ENCODE measurements around the gene NPW. TPM values are rescaled to one million over a fixed set of nuclear protein-coding genes. Genes with fewer than 3 reads are reported as not detected.

NPW gene
- total RNA-seq, 4 donors from 2014 or later, result not detected

DNA sequence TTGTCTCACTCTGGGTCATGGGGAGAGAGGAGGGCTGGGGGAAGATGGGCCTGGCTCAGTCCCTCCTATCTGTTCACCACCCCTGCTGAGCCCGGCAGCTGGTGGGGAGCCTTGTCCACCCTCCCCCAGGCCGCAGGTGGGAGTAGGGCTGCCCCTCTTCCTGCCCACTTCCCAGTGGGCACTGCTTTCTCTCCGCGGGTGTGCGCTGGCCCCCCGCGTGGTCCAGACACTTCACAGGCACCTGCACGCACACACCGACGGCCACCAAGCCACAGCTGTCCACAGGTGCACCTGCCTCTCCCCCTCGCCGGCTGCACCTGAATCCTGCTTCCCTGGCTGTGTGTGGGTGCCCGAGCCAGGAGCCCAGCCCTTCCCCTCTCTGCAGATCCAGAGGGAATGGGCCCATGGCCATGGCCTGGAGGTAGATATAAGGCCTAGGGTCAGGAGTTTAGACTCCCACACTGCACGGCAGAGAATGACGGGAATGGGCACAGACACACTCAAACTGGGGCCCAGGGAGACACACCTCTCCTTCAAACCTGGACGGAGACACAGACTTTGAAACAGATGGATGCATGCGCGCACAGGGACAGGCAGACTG lies 9.1 kb downstream of the NPW start:
- Histone ChIP-seq H3K36me3 (no peaks in the 10 kb centered on the region), H3K9me3 (no peaks in the 10 kb centered on the region), H3K4me1 (peaks cover 0 to 18% of the 10 kb centered on the region in 2 donors), H3K27ac (peak overlapping the region in 3 of 4 donors; percentile 39 to 68 (median 49)), H3K4me3 (peak overlapping the region; percentile 25 to 76 (median 56)), H3K27me3 (no peaks in the 10 kb centered on the region)
- in situ Hi-C loops (cut with MboI; ENCODE audit: low sequenced_read_pairs in 4 of 4) (no loop called here), intact Hi-C loops (cut with DNase I; ENCODE audit: low total_unique reads) (no loop called here)
- no peak for TF ChIP-seq POLR2A (IDR thresholded peaks at IDR 0.05)
- TF ChIP-seq, protein P1, sequence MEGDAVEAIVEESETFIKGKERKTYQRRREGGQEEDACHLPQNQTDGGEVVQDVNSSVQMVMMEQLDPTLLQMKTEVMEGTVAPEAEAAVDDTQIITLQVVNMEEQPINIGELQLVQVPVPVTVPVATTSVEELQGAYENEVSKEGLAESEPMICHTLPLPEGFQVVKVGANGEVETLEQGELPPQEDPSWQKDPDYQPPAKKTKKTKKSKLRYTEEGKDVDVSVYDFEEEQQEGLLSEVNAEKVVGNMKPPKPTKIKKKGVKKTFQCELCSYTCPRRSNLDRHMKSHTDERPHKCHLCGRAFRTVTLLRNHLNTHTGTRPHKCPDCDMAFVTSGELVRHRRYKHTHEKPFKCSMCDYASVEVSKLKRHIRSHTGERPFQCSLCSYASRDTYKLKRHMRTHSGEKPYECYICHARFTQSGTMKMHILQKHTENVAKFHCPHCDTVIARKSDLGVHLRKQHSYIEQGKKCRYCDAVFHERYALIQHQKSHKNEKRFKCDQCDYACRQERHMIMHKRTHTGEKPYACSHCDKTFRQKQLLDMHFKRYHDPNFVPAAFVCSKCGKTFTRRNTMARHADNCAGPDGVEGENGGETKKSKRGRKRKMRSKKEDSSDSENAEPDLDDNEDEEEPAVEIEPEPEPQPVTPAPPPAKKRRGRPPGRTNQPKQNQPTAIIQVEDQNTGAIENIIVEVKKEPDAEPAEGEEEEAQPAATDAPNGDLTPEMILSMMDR (IDR thresholded peaks at IDR 0.05 in 4 of 5, conservative IDR thresholded peaks at IDR 0.05 in 1 of 5), result no peak
- no peak for ATAC-seq
- DNase-seq, result no peak

DNA sequence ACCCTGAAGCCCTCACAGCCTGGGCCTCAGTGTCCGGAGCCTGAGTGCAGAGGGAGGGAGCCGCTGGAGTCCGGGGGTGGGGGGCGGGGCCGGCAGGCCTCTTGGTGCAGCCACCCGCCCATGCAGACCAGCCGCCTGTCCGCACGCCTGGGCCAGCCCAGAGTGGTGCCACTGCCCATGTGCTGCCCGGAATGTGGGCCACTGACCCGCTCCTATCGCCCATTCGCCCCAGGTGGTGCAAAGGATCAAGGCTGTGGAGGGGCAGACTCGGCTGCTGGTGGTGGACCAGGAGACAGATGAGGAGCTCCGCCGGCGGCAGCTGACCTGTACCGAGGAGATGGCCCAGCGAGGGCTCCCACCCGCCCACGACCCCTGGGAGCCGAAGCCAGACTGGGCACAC lies 9.8 kb downstream of the NPW start:
- DNase-seq, result no peak
- in situ Hi-C loops (cut with MboI; ENCODE audit: low sequenced_read_pairs in 4 of 4), result no loop called here
- Histone ChIP-seq H3K4me1 (peaks cover 0 to 20% of the 10 kb centered on the region in 2 donors), H3K27ac (peak overlapping the region; percentile 76 to 85 (median 78)), H3K9me3 (no peaks in the 10 kb centered on the region), H3K36me3 (no peaks in the 10 kb centered on the region), H3K4me3 (peak overlapping the region; percentile 25 to 62 (median 32)), H3K27me3 (no peaks in the 10 kb centered on the region)
- no peak for ATAC-seq
- no peak for TF ChIP-seq POLR2A (IDR thresholded peaks at IDR 0.05)
- TF ChIP-seq, protein P1 (IDR thresholded peaks at IDR 0.05 in 4 of 5, conservative IDR thresholded peaks at IDR 0.05 in 1 of 5), result no peak
- intact Hi-C loops (cut with DNase I; ENCODE audit: low total_unique reads), result no loop called here

DNA sequence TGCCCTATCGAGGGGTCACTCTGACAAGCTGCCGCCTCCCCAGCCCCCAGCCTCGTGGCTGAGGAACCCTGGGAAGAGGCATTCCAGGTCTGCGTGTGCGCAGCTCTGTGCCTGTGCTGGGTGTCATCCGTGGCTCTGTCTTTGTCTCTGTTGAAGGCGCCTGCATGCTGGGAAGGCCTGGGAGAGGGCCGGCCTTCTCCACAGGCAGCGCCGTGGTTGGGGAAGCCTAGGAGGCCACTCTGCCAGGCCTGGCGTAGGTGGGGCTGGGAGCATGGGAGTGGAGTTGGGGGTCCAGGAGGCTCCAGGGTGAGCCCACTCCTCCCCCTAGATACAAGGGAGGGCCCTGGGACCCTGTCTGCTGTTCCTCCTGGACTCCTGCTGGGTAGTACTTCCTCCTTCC lies 10.5 kb downstream of the NPW start:
- DNase-seq (no peak), ATAC-seq (no peak)
- peak overlapping the region; percentile 76 to 85 (median 78) for H3K27ac ChIP-seq
- H3K9me3 ChIP-seq, result no peaks in the 10 kb centered on the region
- intact Hi-C loops (cut with DNase I; ENCODE audit: low total_unique reads) (no loop called here), in situ Hi-C loops (cut with MboI; ENCODE audit: low sequenced_read_pairs in 4 of 4) (no loop called here)
- peaks cover 0 to 22% of the 10 kb centered on the region in 2 donors for H3K4me1 ChIP-seq
- TF ChIP-seq, protein P1 (IDR thresholded peaks at IDR 0.05 in 4 of 5, conservative IDR thresholded peaks at IDR 0.05 in 1 of 5), result no peak
- TF ChIP-seq POLR2A (IDR thresholded peaks at IDR 0.05), result no peak
- H3K36me3 ChIP-seq, result no peaks in the 10 kb centered on the region
- no peaks in the 10 kb centered on the region for H3K27me3 ChIP-seq
- H3K4me3 ChIP-seq, result peak overlapping the region; percentile 17 to 62 (median 32)

DNA sequence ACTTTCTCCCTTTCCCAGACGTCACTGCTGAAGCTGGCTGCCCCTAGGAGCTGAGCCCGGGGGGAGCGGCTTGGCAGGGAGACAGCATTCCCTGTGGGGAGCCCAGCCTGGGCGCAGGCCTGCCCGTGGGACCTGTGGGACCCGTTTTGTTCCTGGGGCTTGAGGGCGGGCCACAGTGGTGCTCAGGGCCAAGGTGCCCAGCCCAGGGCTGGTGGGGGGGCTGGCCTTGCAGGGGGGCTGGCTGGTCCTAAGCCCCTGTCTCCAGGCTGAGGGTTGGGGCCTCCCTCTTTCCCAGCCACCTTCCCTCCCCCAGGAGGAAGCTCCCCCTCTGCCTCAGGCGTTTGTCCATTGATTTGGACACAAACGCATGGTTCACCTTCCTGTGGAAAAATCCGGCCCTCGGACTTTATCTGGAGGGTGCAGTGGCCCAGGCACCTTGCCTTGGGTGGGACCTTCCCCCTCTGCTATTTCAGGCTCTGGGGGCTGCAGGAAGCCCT lies 11.5 kb downstream of the NPW start:
- no peaks in the 10 kb centered on the region for H3K27me3 ChIP-seq
- H3K27ac ChIP-seq, result peak overlapping the region; percentile 76 to 85 (median 78)
- H3K36me3 ChIP-seq, result no peaks in the 10 kb centered on the region
- no peaks in the 10 kb centered on the region for H3K9me3 ChIP-seq
- in situ Hi-C loops (cut with MboI; ENCODE audit: low sequenced_read_pairs in 4 of 4) (no loop called here), intact Hi-C loops (cut with DNase I; ENCODE audit: low total_unique reads) (no loop called here)
- peaks cover 0 to 29% of the 10 kb centered on the region in 2 donors for H3K4me1 ChIP-seq
- ATAC-seq, result peak; percentile 22 to 23
- no peak for TF ChIP-seq POLR2A (IDR thresholded peaks at IDR 0.05)
- TF ChIP-seq, protein P1 (IDR thresholded peaks at IDR 0.05 in 4 of 5, conservative IDR thresholded peaks at IDR 0.05 in 1 of 5), result no peak
- H3K4me3 ChIP-seq, result peak overlapping the region in 3 of 4 donors; percentile 6 to 62 (median 17)
- DNase-seq, result no peak

Data from gastrocnemius medialis (tissue), 4 donors.